Panc1 (cell line): ENCODE results near the gene TST. TPM values are rescaled to one million over a fixed set of nuclear protein-coding genes. Genes with fewer than 3 reads are reported as not detected.

Experiments
- ATAC-seq: fragments of 200-7000 bp; cut with Tn5 transposase; 2 replicates; pipeline ENCODE4 v1.9.1; 2020; ENCODE audit warnings: mild to moderate bottlenecking, moderate library complexity
- BruUV-seq: library from RNA; stranded (reverse); fragments of 400-500 nt; replicated peaks from 2 replicates; lab custom pipeline; 2021; lab: Mats Ljungman, UMichigan
- CTCF ChIA-PET: fragments of 300-600 bp; sonication (Branson Sonifier 250); formaldehyde crosslinking; loops from one replicate; lab custom pipeline; 2022; ENCODE audit warnings: antibody characterized with exemption; lab: Charles Lee
- POLR2A ChIA-PET: fragments of 300-600 bp; sonication (Branson Sonifier 250); formaldehyde crosslinking; loops from one replicate; lab custom pipeline; 2022; ENCODE audit warnings: antibody characterized with exemption; lab: Charles Lee
- DNase-seq: peaks from one replicate; pipeline ENCODE4 v3.0.0-alpha.2; 2010; ENCODE audit warnings: low read depth, low spot score
- H3K27ac ChIP-seq: 2 replicates; pipeline ENCODE4 v1.5.1; 2011; ENCODE audit warnings: mild to moderate bottlenecking, low read length, inconsistent platforms
- H3K27me3 ChIP-seq: fragments of 200-500 bp; sonication (Bioruptor generic); 2 replicates; pipeline ENCODE4 v1.6.0; 2014; ENCODE audit warnings: low read length, inconsistent platforms; ENCODE audit not compliant: control insufficient read depth, insufficient read depth
- H3K36me3 ChIP-seq: fragments of 200-500 bp; sonication (Bioruptor generic); 2 replicates; pipeline ENCODE4 v1.5.1; 2014; ENCODE audit warnings: inconsistent platforms, mild to moderate bottlenecking, low read length, moderate library complexity; ENCODE audit not compliant: control insufficient read depth, insufficient read depth
- H3K4me1 ChIP-seq: 2 replicates; pipeline ENCODE4 v1.5.1; 2011; ENCODE audit warnings: inconsistent platforms, mild to moderate bottlenecking, low read length, moderate library complexity; ENCODE audit not compliant: control insufficient read depth, insufficient read depth
- H3K4me3 ChIP-seq, 2 experiments: 2 replicates each; pipeline ENCODE4 v1.5.1; 2011 to 2012; ENCODE audit warnings: low read depth in 2 of 2, low read length in 2 of 2, mild to moderate bottlenecking in 2 of 2, inconsistent platforms in 1 of 2, moderate library complexity in 1 of 2
- H3K9me3 ChIP-seq: fragments of 200-500 bp; sonication (Bioruptor generic); 2 replicates; pipeline ENCODE4 v1.5.1; 2014; ENCODE audit warnings: low read depth, mild to moderate bottlenecking, inconsistent platforms, low read length, moderate library complexity; ENCODE audit not compliant: control insufficient read depth, insufficient read depth
- POLR2AphosphoS5 ChIP-seq: IDR thresholded peaks from 2 replicates; pipeline ENCODE4 v1.6.1; 2012; ENCODE audit warnings: mild to moderate bottlenecking, low read depth, low read length, moderate library complexity
- SIN3A ChIP-seq: IDR thresholded peaks from 2 replicates; pipeline ENCODE4 v1.6.1; 2012; ENCODE audit warnings: low read depth, mild to moderate bottlenecking, low read length, moderate library complexity, borderline replicate concordance; ENCODE audit not compliant: insufficient read depth
- TCF7L2 ChIP-seq: IDR thresholded peaks from 2 replicates; pipeline ENCODE4 v1.6.1; 2011; ENCODE audit warnings: mild to moderate bottlenecking, low read depth, low read length, inconsistent platforms
- in situ Hi-C: cut with HindIII; loops from 2 replicates; pipeline ENCODE4 v1.10.0; 2016; ENCODE audit warnings: low sequenced_read_pairs, low pct_unique_long_range_greater_than_20kb
- intact Hi-C: fragments of 100-400 bp; cut with micrococcal nuclease; formaldehyde crosslinking; loops from one replicate; pipeline ENCODE4 v1.10.0; 2022; ENCODE audit not compliant: unreplicated experiment
- total RNA-seq: library from RNA; stranded (reverse); gene quantifications from one replicate; pipeline ENCODE4 v1.2.1, GENCODE V29; 2021; ENCODE audit not compliant: unreplicated experiment
- TF ChIP-seq, protein P1 (sequence below), 2 experiments: IDR thresholded peaks; 2 replicates each; pipeline ENCODE4 v1.6.1; 2011 to 2012; ENCODE audit warnings: low read depth in 2 of 2, control low read depth in 1 of 2, low read length in 1 of 2, mild to moderate bottlenecking in 1 of 2, moderate library complexity in 1 of 2; ENCODE audit not compliant: insufficient read depth in 1 of 2
- TF ChIP-seq, protein P2 (sequence below): fragments of 450-650 bp; IDR thresholded peaks from 2 replicates; pipeline ENCODE4 v1.5.1; 2017; ENCODE audit warnings: mild to moderate bottlenecking

The TST gene
- total RNA-seq, 1 experiment from 2014 or later = 15.9 TPM

GRCh38 chr22:37010976-37011375 is 8.3 kb downstream of the TST start:
- Histone ChIP-seq H3K27ac (no peak overlapping the region), H3K9me3 (no peaks in the 10 kb centered on the region), H3K4me3 (no peak overlapping the region), H3K27me3 (peaks cover 2% of the 10 kb centered on the region; the same call in 1 of the 2 replicates), H3K4me1 (peaks cover 4% of the 10 kb centered on the region), H3K36me3 (no peaks in the 10 kb centered on the region)
- no peak for ATAC-seq
- intact Hi-C loops (no loop called here), in situ Hi-C loops (no loop called here)
- CTCF ChIA-PET = no interaction called here
- no peak for DNase-seq
- BruUV-seq = no TSS peak
- POLR2A ChIA-PET = no interaction called here
- TF ChIP-seq, protein P1, sequence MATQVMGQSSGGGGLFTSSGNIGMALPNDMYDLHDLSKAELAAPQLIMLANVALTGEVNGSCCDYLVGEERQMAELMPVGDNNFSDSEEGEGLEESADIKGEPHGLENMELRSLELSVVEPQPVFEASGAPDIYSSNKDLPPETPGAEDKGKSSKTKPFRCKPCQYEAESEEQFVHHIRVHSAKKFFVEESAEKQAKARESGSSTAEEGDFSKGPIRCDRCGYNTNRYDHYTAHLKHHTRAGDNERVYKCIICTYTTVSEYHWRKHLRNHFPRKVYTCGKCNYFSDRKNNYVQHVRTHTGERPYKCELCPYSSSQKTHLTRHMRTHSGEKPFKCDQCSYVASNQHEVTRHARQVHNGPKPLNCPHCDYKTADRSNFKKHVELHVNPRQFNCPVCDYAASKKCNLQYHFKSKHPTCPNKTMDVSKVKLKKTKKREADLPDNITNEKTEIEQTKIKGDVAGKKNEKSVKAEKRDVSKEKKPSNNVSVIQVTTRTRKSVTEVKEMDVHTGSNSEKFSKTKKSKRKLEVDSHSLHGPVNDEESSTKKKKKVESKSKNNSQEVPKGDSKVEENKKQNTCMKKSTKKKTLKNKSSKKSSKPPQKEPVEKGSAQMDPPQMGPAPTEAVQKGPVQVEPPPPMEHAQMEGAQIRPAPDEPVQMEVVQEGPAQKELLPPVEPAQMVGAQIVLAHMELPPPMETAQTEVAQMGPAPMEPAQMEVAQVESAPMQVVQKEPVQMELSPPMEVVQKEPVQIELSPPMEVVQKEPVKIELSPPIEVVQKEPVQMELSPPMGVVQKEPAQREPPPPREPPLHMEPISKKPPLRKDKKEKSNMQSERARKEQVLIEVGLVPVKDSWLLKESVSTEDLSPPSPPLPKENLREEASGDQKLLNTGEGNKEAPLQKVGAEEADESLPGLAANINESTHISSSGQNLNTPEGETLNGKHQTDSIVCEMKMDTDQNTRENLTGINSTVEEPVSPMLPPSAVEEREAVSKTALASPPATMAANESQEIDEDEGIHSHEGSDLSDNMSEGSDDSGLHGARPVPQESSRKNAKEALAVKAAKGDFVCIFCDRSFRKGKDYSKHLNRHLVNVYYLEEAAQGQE (IDR thresholded peaks at IDR 0.05; ENCODE audit: insufficient read depth in 1 of 2, low read depth in 2 of 2, low read length in 1 of 2) = no peak
- TF ChIP-seq POLR2AphosphoS5 = no peak
- TF ChIP-seq TCF7L2 = no peak
- TF ChIP-seq, protein P2, sequence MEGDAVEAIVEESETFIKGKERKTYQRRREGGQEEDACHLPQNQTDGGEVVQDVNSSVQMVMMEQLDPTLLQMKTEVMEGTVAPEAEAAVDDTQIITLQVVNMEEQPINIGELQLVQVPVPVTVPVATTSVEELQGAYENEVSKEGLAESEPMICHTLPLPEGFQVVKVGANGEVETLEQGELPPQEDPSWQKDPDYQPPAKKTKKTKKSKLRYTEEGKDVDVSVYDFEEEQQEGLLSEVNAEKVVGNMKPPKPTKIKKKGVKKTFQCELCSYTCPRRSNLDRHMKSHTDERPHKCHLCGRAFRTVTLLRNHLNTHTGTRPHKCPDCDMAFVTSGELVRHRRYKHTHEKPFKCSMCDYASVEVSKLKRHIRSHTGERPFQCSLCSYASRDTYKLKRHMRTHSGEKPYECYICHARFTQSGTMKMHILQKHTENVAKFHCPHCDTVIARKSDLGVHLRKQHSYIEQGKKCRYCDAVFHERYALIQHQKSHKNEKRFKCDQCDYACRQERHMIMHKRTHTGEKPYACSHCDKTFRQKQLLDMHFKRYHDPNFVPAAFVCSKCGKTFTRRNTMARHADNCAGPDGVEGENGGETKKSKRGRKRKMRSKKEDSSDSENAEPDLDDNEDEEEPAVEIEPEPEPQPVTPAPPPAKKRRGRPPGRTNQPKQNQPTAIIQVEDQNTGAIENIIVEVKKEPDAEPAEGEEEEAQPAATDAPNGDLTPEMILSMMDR = no peak
- TF ChIP-seq SIN3A = no peak

DNA sequence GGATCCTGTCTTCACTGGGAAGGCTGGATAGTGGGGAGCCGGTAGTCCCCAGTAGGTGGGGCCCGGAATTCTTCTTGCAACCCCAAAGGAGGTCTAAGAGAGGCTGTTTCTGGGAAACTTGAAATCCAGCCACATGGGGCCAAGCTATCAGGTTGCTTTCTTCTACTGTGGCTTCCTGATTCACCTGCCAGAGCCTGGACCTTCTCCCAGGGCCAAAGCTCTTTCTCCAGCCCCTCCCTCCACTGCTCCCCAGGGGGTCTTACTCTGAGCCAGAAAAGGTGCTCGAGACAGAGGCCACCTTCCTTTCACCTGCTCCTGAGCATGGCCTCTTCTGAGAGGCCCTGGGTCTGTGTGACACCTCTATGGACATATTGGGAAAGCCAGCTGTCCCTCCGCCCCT is 9.1 kb downstream of the TST start:
- in situ Hi-C loops = no loop called here
- no peak overlapping the region for H3K27ac ChIP-seq
- H3K4me1 ChIP-seq = peaks cover 4% of the 10 kb centered on the region
- CTCF ChIA-PET = interaction anchor here (0.7 kb wide), 1 partner anchor 19 kb away, joined by 7 read pairs; no protein-coding TSS in a partner anchor
- no peaks in the 10 kb centered on the region for H3K9me3 ChIP-seq
- BruUV-seq = no TSS peak
- no peak for ATAC-seq
- POLR2A ChIA-PET = no interaction called here
- no peak overlapping the region for H3K4me3 ChIP-seq
- intact Hi-C loops = no loop called here
- no peak for TF ChIP-seq POLR2AphosphoS5
- TF ChIP-seq TCF7L2 = no peak
- TF ChIP-seq, protein P2 = no peak
- no peak for TF ChIP-seq SIN3A
- TF ChIP-seq, protein P1 (IDR thresholded peaks at IDR 0.05; ENCODE audit: insufficient read depth in 1 of 2, low read depth in 2 of 2, low read length in 1 of 2) = no peak
- no peak for DNase-seq
- H3K27me3 ChIP-seq = peaks cover 3% of the 10 kb centered on the region; the same call in 1 of the 2 replicates
- H3K36me3 ChIP-seq = no peaks in the 10 kb centered on the region
